ENCODE results near the gene MLLT3.

DNA sequence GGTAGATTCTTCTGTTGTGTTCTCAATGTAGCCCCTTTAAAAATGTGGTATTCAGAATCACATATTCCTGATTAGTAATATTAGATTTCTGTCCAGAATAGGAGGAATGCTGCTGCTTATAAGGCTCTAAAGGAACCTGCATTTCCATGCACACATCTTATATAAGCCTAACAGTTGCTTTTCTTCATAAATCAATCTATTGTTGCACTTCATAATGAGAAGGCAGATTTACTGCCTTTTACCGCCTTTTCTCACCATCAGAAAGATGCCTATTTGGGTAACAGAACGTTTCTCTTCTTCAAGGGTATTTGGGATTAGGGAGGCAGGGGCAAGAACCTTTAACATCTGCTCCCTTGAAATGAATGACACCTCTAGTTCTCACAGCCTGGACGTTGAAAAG is 243.4 kb downstream of the MLLT3 start:
- TF ChIP-seq POLR2AphosphoS5 (IDR thresholded peaks at IDR 0.05; ENCODE audit: low read depth, low read length) (no peak), RFX5 (IDR thresholded peaks at IDR 0.05; ENCODE audit: borderline replicate concordance, low read depth, low read length) (no peak), SIRT6 (IDR thresholded peaks at IDR 0.05; ENCODE audit: low read length) (no peak), BACH1 (IDR thresholded peaks at IDR 0.05; ENCODE audit: low read length) (no peak), EZH2 (IDR thresholded peaks at IDR 0.05; ENCODE audit: low read depth, low read length, severe bottlenecking) (no peak), GABPA (IDR thresholded peaks at IDR 0.05; ENCODE audit: borderline replicate concordance, insufficient read depth, low read length) (no peak), SIN3A (conservative IDR thresholded peaks at IDR 0.05 in 1 of 2, IDR thresholded peaks at IDR 0.05 in 1 of 2; ENCODE audit: low read depth in 1 of 2, low read length in 2 of 2) (no peak), CHD2 (IDR thresholded peaks at IDR 0.05; ENCODE audit: low read length) (no peak), SP1 (IDR thresholded peaks at IDR 0.05; ENCODE audit: low read depth, low read length) (no peak), POLR2A (IDR thresholded peaks at IDR 0.05; ENCODE audit: control extremely low read depth in 1 of 2, low read depth in 2 of 2, low read length in 2 of 2) (no peak)
- TF ChIP-seq, protein P1, sequence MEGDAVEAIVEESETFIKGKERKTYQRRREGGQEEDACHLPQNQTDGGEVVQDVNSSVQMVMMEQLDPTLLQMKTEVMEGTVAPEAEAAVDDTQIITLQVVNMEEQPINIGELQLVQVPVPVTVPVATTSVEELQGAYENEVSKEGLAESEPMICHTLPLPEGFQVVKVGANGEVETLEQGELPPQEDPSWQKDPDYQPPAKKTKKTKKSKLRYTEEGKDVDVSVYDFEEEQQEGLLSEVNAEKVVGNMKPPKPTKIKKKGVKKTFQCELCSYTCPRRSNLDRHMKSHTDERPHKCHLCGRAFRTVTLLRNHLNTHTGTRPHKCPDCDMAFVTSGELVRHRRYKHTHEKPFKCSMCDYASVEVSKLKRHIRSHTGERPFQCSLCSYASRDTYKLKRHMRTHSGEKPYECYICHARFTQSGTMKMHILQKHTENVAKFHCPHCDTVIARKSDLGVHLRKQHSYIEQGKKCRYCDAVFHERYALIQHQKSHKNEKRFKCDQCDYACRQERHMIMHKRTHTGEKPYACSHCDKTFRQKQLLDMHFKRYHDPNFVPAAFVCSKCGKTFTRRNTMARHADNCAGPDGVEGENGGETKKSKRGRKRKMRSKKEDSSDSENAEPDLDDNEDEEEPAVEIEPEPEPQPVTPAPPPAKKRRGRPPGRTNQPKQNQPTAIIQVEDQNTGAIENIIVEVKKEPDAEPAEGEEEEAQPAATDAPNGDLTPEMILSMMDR (IDR thresholded peaks at IDR 0.05; ENCODE audit: control extremely low read depth in 1 of 3, insufficient read depth in 1 of 3, low read depth in 1 of 3, low read length in 3 of 3), result no peak
- TF ChIP-seq, protein P2, sequence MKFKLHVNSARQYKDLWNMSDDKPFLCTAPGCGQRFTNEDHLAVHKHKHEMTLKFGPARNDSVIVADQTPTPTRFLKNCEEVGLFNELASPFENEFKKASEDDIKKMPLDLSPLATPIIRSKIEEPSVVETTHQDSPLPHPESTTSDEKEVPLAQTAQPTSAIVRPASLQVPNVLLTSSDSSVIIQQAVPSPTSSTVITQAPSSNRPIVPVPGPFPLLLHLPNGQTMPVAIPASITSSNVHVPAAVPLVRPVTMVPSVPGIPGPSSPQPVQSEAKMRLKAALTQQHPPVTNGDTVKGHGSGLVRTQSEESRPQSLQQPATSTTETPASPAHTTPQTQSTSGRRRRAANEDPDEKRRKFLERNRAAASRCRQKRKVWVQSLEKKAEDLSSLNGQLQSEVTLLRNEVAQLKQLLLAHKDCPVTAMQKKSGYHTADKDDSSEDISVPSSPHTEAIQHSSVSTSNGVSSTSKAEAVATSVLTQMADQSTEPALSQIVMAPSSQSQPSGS (IDR thresholded peaks at IDR 0.05; ENCODE audit: low read length), result no peak
- TF ChIP-seq, protein P3, sequence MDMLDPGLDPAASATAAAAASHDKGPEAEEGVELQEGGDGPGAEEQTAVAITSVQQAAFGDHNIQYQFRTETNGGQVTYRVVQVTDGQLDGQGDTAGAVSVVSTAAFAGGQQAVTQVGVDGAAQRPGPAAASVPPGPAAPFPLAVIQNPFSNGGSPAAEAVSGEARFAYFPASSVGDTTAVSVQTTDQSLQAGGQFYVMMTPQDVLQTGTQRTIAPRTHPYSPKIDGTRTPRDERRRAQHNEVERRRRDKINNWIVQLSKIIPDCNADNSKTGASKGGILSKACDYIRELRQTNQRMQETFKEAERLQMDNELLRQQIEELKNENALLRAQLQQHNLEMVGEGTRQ (IDR thresholded peaks at IDR 0.05; ENCODE audit: low read length), result no peak

All from H1 (cell line).